GM21515 (cell line): ENCODE results near the gene ATG9B.
A peak's percentile ranks its signal among the peaks of the same experiment; 100 is the strongest.
"Not testable (repeated sequence)": the region's sequence is repeated elsewhere in the genome, so short reads cannot be mapped to it uniquely, and the experiment has no call there.

Experiments used
- ATAC-seq: cut with Tn5 transposase; IDR thresholded peaks from one replicate; pipeline ENCODE4 v1.9.1; 2021; ENCODE audit not compliant: unreplicated experiment

The ATG9B gene

GRCh38 chr7:151059367-151060112, 35.2 kb upstream of the ATG9B start, which contains the start of gene SLC4A2:
SLC4A2 (plus strand) TSS chr7:151059589; CDS start chr7:151061988, 2,399 bp downstream.
- peak; percentile 27 for ATAC-seq

- no peak for ATAC-seq
Observed at GRCh38 chr7:151058781-151059366, 34.6 kb upstream of the ATG9B start.

- peak; percentile 86 for ATAC-seq
Observed at GRCh38 chr7:151057989-151058780, 33.9 kb upstream of the ATG9B start.

GRCh38 chr7:151057506-151057988, 33.3 kb upstream of the ATG9B start, which contains the start of gene CDK5:
CDK5 (minus strand) TSS chr7:151057897; CDS start chr7:151057848, 49 bp downstream.
- ATAC-seq = peak; percentile 9

- no peak for ATAC-seq
Observed at GRCh38 chr7:151056666-151057505, 32.6 kb upstream of the ATG9B start.

- ATAC-seq = no peak
Observed at GRCh38 chr7:151056283-151056665, 32.0 kb upstream of the ATG9B start.

GRCh38 chr7:151053751-151054150, 29.5 kb upstream of the ATG9B start:
- no peak for ATAC-seq

- ATAC-seq = no peak
Observed at GRCh38 chr7:151053096-151053495, 28.8 kb upstream of the ATG9B start.

- no peak for ATAC-seq
Observed at GRCh38 chr7:151051108-151051507, 26.8 kb upstream of the ATG9B start.

- ATAC-seq = no peak
Observed at GRCh38 chr7:151048911-151049463, 24.7 kb upstream of the ATG9B start.

- no peak for ATAC-seq
Observed at GRCh38 chr7:151047976-151048815, 23.9 kb upstream of the ATG9B start, which contains the start of gene ASIC3. ASIC3 (plus strand) TSS chr7:151048531; CDS start chr7:151048886, 355 bp downstream.

- ATAC-seq = no peak
Observed at GRCh38 chr7:151046603-151047573, 22.6 kb upstream of the ATG9B start.

GRCh38 chr7:151045967-151046366, 21.7 kb upstream of the ATG9B start:
- no peak for ATAC-seq

- no peak for ATAC-seq
Observed at GRCh38 chr7:151045262-151045661, 21.0 kb upstream of the ATG9B start.

GRCh38 chr7:151043959-151044358, 19.7 kb upstream of the ATG9B start:
- ATAC-seq = no peak

- not testable (repeated sequence) for ATAC-seq
Observed at GRCh38 chr7:151043449-151043848, 19.2 kb upstream of the ATG9B start.

- no peak for ATAC-seq
Observed at GRCh38 chr7:151040616-151041375, 16.5 kb upstream of the ATG9B start.
